IMR-90 (cell line): ENCODE data around the gene LAMB1. TPM values are rescaled to one million over a fixed set of nuclear protein-coding genes. Genes with fewer than 3 reads are reported as not detected.
A peak's percentile ranks its signal among the peaks of the same experiment; 100 is the strongest.

Source experiments
- ATAC-seq: fragments of 200-7000 bp; cut with Tn5 transposase; 2 replicates; pipeline ENCODE4 v1.9.1; 2020; ENCODE audit warnings: low read depth, mild to moderate bottlenecking, moderate library complexity
- BruUV-seq: library from RNA; stranded (reverse); fragments of 400-500 nt; replicated peaks from 2 replicates; lab custom pipeline; 2021; lab: Mats Ljungman, UMichigan
- CTCF ChIA-PET: fragments of 300-600 bp; formaldehyde crosslinking; extraction: SDS; loops from one replicate; lab custom pipeline; 2021; ENCODE audit warnings: antibody characterized with exemption; lab: Yijun Ruan, JAX
- POLR2A ChIA-PET: fragments of 300-600 bp; sonication (Branson Sonifier 250); formaldehyde crosslinking; loops from one replicate; lab custom pipeline; 2022; ENCODE audit warnings: antibody characterized with exemption; ENCODE audit not compliant: unreplicated experiment; lab: Charles Lee
- DNase-seq: peaks from one replicate; pipeline ENCODE4 v3.0.0; 2013
- H2AFZ ChIP-seq: replicated peaks from 2 replicates; pipeline ENCODE3; 2013; ENCODE audit warnings: low read length, mild to moderate bottlenecking; ENCODE audit not compliant: poor library complexity
- H2AK5ac ChIP-seq: 2 replicates; pipeline ENCODE4 v1.6.1; 2013; ENCODE audit warnings: low read depth, low read length, inconsistent platforms
- H2AK9ac ChIP-seq: replicated peaks from 2 replicates; pipeline ENCODE3; 2013; ENCODE audit warnings: mild to moderate bottlenecking, low read depth, low read length, moderate library complexity; ENCODE audit not compliant: poor library complexity
- H2BK120ac ChIP-seq: 2 replicates; pipeline ENCODE4 v1.6.1; 2013; ENCODE audit warnings: low read depth, low read length, inconsistent platforms
- H2BK15ac ChIP-seq: 3 replicates; pipeline ENCODE4 v1.6.1; 2013; ENCODE audit warnings: low read depth, low read length, inconsistent platforms
- H2BK20ac ChIP-seq: 2 replicates; pipeline ENCODE4 v1.6.1; 2013; ENCODE audit warnings: low read depth, mild to moderate bottlenecking, inconsistent platforms, low read length, moderate library complexity
- H2BK5ac ChIP-seq: 2 replicates; pipeline ENCODE4 v1.6.1; 2013; ENCODE audit warnings: mild to moderate bottlenecking, low read depth, low read length, inconsistent platforms; ENCODE audit not compliant: poor library complexity, severe bottlenecking
- H3K14ac ChIP-seq: replicated peaks from 2 replicates; pipeline ENCODE4 v1.6.1; 2013; ENCODE audit warnings: low read depth, low read length, inconsistent platforms
- H3K18ac ChIP-seq: 2 replicates; pipeline ENCODE4 v1.6.1; 2013; ENCODE audit warnings: low read depth, low read length, control low read depth
- H3K23ac ChIP-seq: 2 replicates; pipeline ENCODE4 v1.6.1; 2013; ENCODE audit warnings: low read depth, low read length, inconsistent platforms
- H3K27ac ChIP-seq: 2 replicates; pipeline ENCODE4 v1.5.1; 2013; ENCODE audit warnings: mild to moderate bottlenecking, control low read depth, low read length; ENCODE audit not compliant: insufficient read depth
- H3K27me3 ChIP-seq: 2 replicates; pipeline ENCODE4 v1.6.1; 2013; ENCODE audit warnings: low read length; ENCODE audit not compliant: control insufficient read depth, insufficient read depth
- H3K36me3 ChIP-seq: 2 replicates; pipeline ENCODE4 v1.6.1; 2013; ENCODE audit warnings: low read length, mixed read lengths; ENCODE audit not compliant: control insufficient read depth, insufficient read depth
- H3K4ac ChIP-seq: 2 replicates; pipeline ENCODE4 v1.6.1; 2013; ENCODE audit warnings: low read depth, low read length, inconsistent platforms
- H3K4me1 ChIP-seq: 2 replicates; pipeline ENCODE4 v1.6.1; 2013; ENCODE audit warnings: low read length, mixed read lengths; ENCODE audit not compliant: control insufficient read depth, insufficient read depth
- H3K4me2 ChIP-seq: 2 replicates; pipeline ENCODE4 v1.6.1; 2013; ENCODE audit warnings: low read depth, mild to moderate bottlenecking, control low read depth, low read length, moderate library complexity
- H3K4me3 ChIP-seq: 2 replicates; pipeline ENCODE4 v1.5.1; 2013; ENCODE audit warnings: low read depth, mild to moderate bottlenecking, control low read depth, low read length, moderate library complexity; ENCODE audit not compliant: insufficient read depth
- H3K56ac ChIP-seq: 2 replicates; pipeline ENCODE4 v1.6.1; 2013; ENCODE audit warnings: low read length, inconsistent platforms; ENCODE audit not compliant: insufficient read depth; ENCODE audit errors: extremely low read depth
- H3K79me1 ChIP-seq, 2 experiments: 2 replicates each; pipeline ENCODE4 v1.6.1; 2013; ENCODE audit warnings: low read length in 2 of 2, inconsistent platforms in 1 of 2, low read depth in 1 of 2
- H3K9ac ChIP-seq: 2 replicates; pipeline ENCODE4 v1.6.1; 2013; ENCODE audit warnings: low read depth, low read length, control low read depth
- H3K9me1 ChIP-seq: 2 replicates; pipeline ENCODE4 v1.6.1; 2013; ENCODE audit warnings: low read length, inconsistent platforms; ENCODE audit not compliant: insufficient read depth
- H3K9me3 ChIP-seq: 2 replicates; pipeline ENCODE4 v1.6.1; 2013; ENCODE audit warnings: low read length; ENCODE audit not compliant: control insufficient read depth, insufficient read depth
- H4K20me1 ChIP-seq: 2 replicates; pipeline ENCODE4 v1.6.1; 2013; ENCODE audit warnings: low read length, inconsistent platforms; ENCODE audit not compliant: insufficient read depth
- H4K5ac ChIP-seq: 2 replicates; pipeline ENCODE4 v1.6.1; 2013; ENCODE audit warnings: mild to moderate bottlenecking, low read depth, low read length, control low read depth
- H4K8ac ChIP-seq, 2 experiments: 2 replicates each; pipeline ENCODE4 v1.6.1; 2013; ENCODE audit warnings: low read depth in 2 of 2, low read length in 2 of 2, control low read depth in 1 of 2, inconsistent platforms in 1 of 2
- H4K91ac ChIP-seq: 2 replicates; pipeline ENCODE4 v1.6.1; 2013; ENCODE audit warnings: low read depth, low read length, inconsistent platforms; ENCODE audit not compliant: insufficient read depth
- BHLHE40 ChIP-seq: fragments of 150-350 bp; IDR thresholded peaks from 2 replicates; pipeline ENCODE4 v1.6.1; 2016; ENCODE audit warnings: mild to moderate bottlenecking, low read depth, low read length
- CEBPB ChIP-seq: IDR thresholded peaks from 2 replicates; pipeline ENCODE4 v1.6.1; 2012; ENCODE audit warnings: low read depth, low read length, improper control_type of control experiment
- FOS ChIP-seq: fragments of 150-350 bp; IDR thresholded peaks from 2 replicates; pipeline ENCODE4 v1.6.1; 2016; ENCODE audit warnings: low read depth, low read length
- MAFK ChIP-seq: IDR thresholded peaks from 2 replicates; pipeline ENCODE4 v1.6.1; 2012; ENCODE audit warnings: low read depth, low read length, improper control_type of control experiment
- MAZ ChIP-seq: IDR thresholded peaks from 2 replicates; pipeline ENCODE4 v1.6.1; 2012; ENCODE audit warnings: low read depth, mild to moderate bottlenecking, low read length, improper control_type of control experiment, moderate library complexity, borderline replicate concordance
- MXI1 ChIP-seq: IDR thresholded peaks from 2 replicates; pipeline ENCODE4 v1.6.1; 2012; ENCODE audit warnings: low read depth, mild to moderate bottlenecking, low read length, moderate library complexity, borderline replicate concordance
- NFE2L2 ChIP-seq: fragments of 150-350 bp; IDR thresholded peaks from 2 replicates; pipeline ENCODE4 v1.6.1; 2016; ENCODE audit warnings: low read depth, mild to moderate bottlenecking, low read length
- POLR2A ChIP-seq: IDR thresholded peaks from 2 replicates; pipeline ENCODE4 v1.6.1; 2012; ENCODE audit warnings: mild to moderate bottlenecking, low read depth, low read length
- RAD21 ChIP-seq: IDR thresholded peaks from 2 replicates; pipeline ENCODE4 v1.6.1; 2012; ENCODE audit warnings: low read length, improper control_type of control experiment
- RCOR1 ChIP-seq: IDR thresholded peaks from 2 replicates; pipeline ENCODE4 v1.6.1; 2012; ENCODE audit warnings: mild to moderate bottlenecking, low read length, improper control_type of control experiment; ENCODE audit not compliant: insufficient replicate concordance
- RFX5 ChIP-seq: IDR thresholded peaks from 2 replicates; pipeline ENCODE4 v1.8.0; 2012; ENCODE audit warnings: low read depth, mild to moderate bottlenecking, low read length, moderate library complexity
- SMC3 ChIP-seq: fragments of 150-350 bp; IDR thresholded peaks from 2 replicates; pipeline ENCODE4 v1.6.1; 2016; ENCODE audit warnings: low read depth, mild to moderate bottlenecking, antibody characterized with exemption, low read length, moderate library complexity
- WGBS, 2 experiments: methylation state at CpG; one replicate each; pipeline versions ENCODE4 v1.1.5 to v1.1.7; 2013; ENCODE audit warnings: missing lambda C conversion rate in 2 of 2; ENCODE audit not compliant: insufficient read length in 1 of 2; ENCODE audit errors: extremely low coverage in 2 of 2; 5-methylcytosine and 5-hydroxymethylcytosine counted together
- dilution Hi-C: fragments of 300-500 bp; cut with HindIII; formaldehyde crosslinking; loops from one replicate; pipeline ENCODE4 v1.14.3; 2018; ENCODE audit warnings: low sequenced_read_pairs; ENCODE audit not compliant: unreplicated experiment
- in situ Hi-C: fragments of 300-500 bp; cut with MboI; formaldehyde crosslinking; loops from 3 replicates; pipeline ENCODE4 v1.14.3; 2019; ENCODE audit warnings: low sequenced_read_pairs, inconsistent platforms, mixed read lengths
- intact Hi-C: fragments of 100-400 bp; cut with micrococcal nuclease; formaldehyde crosslinking; loops from 2 replicates; pipeline ENCODE4 v1.10.0; 2022
- polyA plus RNA-seq, 3 experiments: library from polyadenylated mRNA; depleted of rRNA; stranded (reverse); fragments of >200 nt; gene quantifications; 2 replicates each; pipeline ENCODE4 v1.2.3, GENCODE V29; 2012; ENCODE audit warnings: low replicate concordance in 1 of 3
- total RNA-seq: library from RNA; depleted of rRNA; stranded (reverse); fragments of >200 nt; gene quantifications from 2 replicates; pipeline ENCODE4 v1.2.3, GENCODE V29; 2012
- TF ChIP-seq, protein P1 (sequence below): conservative IDR thresholded peaks from 2 replicates; pipeline ENCODE4 v1.5.1; 2012; ENCODE audit warnings: mild to moderate bottlenecking, low read depth, low read length, improper control_type of control experiment
- TF ChIP-seq, protein P2 (sequence below): fragments of 150-350 bp; IDR thresholded peaks from 2 replicates; pipeline ENCODE4 v1.6.1; 2017; ENCODE audit warnings: mild to moderate bottlenecking, antibody characterized with exemption, low read length, low read depth
- TF ChIP-seq, protein P3 (sequence below): fragments of 150-350 bp; IDR thresholded peaks from 2 replicates; pipeline ENCODE4 v1.6.1; 2016; ENCODE audit warnings: low read depth, mild to moderate bottlenecking, low read length, moderate library complexity, borderline replicate concordance

The LAMB1 gene
- total and polyA plus RNA-seq, 2 of the 4 experiments (the other 2 are of a cell fraction) = 114 to 117 TPM

DNA sequence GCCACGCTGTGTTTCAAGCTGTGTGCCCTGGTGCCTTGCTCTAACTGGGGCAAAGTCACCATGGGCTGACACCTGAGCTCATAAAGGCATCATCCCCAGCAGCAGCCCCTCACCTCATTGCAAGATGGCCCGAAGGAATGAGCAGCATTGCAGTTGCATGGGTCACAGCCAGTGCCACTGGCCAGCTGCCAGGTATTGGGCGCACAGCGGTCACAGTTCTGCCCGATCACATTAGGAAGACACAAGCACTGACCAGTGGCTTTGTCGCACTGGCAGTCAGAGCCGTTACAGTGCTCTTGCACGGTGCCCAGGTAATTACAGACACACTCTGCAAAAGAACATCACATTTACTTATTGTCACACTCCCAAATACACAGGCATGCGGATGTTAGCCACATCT, 51.1 kb downstream of the LAMB1 start:
- H3K56ac ChIP-seq = no peak overlapping the region
- peak overlapping the region; percentile 5 for H2AFZ ChIP-seq
- H3K9me1 ChIP-seq = peaks cover 33% of the 10 kb centered on the region
- H3K14ac ChIP-seq = 0 out of 2 replicates have a peak overlapping the region, but pooled peaks have one; percentile 36
- H3K27me3 ChIP-seq = no peaks in the 10 kb centered on the region
- H3K79me1 ChIP-seq = peaks cover 10 to 56% of the 10 kb centered on the region in 2 experiments
- CTCF ChIA-PET = interaction anchor here (1.0 to 1.5 kb wide), 2 partner anchors 31 to 65 kb away, joined by 3 to 4 read pairs; no protein-coding TSS in a partner anchor
- 0 out of 2 replicates have a peak overlapping the region, but pooled peaks have one; percentile 6 for H2BK20ac ChIP-seq
- H3K18ac ChIP-seq = peak overlapping the region; percentile 21
- peak overlapping the region; percentile 17 for H2BK120ac ChIP-seq
- H2AK5ac ChIP-seq = peak overlapping the region; percentile 61
- in situ Hi-C loops = no loop called here
- H3K4me2 ChIP-seq = 0 out of 2 replicates have a peak overlapping the region, but pooled peaks have one; percentile 8
- 87% methylated on average over 4 of the region's 9 CpGs; no CpG with 5 or more reads in 1 of the 2 experiments for WGBS, 2 experiments
- POLR2A ChIA-PET = interaction anchor here (0.6 kb wide), 1 partner anchor 29 kb away, joined by 3 read pairs; no protein-coding TSS in a partner anchor
- peak overlapping the region; percentile 4; the same call in 1 of the 3 replicates for H2BK15ac ChIP-seq
- H2BK5ac ChIP-seq = peak overlapping the region; percentile 9
- peak overlapping the region; percentile 42; the same call in 1 of the 2 replicates for H3K27ac ChIP-seq
- no TSS peak for BruUV-seq
- no peak overlapping the region for H2AK9ac ChIP-seq
- peak overlapping the region in 1 of 2 experiments; percentile 7; a peak in 3 of 4 replicates for H4K8ac ChIP-seq
- peaks cover 20% of the 10 kb centered on the region for H4K20me1 ChIP-seq
- H3K4ac ChIP-seq = peak overlapping the region; percentile 73
- H3K36me3 ChIP-seq = peaks cover 57% of the 10 kb centered on the region
- no peak for ATAC-seq
- no peak for DNase-seq
- H3K4me1 ChIP-seq = peaks cover 29% of the 10 kb centered on the region
- H3K4me3 ChIP-seq = no peak overlapping the region
- H3K9ac ChIP-seq = no peak overlapping the region
- peak overlapping the region; percentile 3; the same call in 1 of the 2 replicates for H4K91ac ChIP-seq
- 0 out of 2 replicates have a peak overlapping the region, but pooled peaks have one; percentile 14 for H3K23ac ChIP-seq
- intact Hi-C loops = no loop called here
- H3K9me3 ChIP-seq = no peaks in the 10 kb centered on the region
- H4K5ac ChIP-seq = 0 out of 2 replicates have a peak overlapping the region, but pooled peaks have one; percentile 38
- dilution Hi-C loops = no loop called here
- TF ChIP-seq, protein P1, sequence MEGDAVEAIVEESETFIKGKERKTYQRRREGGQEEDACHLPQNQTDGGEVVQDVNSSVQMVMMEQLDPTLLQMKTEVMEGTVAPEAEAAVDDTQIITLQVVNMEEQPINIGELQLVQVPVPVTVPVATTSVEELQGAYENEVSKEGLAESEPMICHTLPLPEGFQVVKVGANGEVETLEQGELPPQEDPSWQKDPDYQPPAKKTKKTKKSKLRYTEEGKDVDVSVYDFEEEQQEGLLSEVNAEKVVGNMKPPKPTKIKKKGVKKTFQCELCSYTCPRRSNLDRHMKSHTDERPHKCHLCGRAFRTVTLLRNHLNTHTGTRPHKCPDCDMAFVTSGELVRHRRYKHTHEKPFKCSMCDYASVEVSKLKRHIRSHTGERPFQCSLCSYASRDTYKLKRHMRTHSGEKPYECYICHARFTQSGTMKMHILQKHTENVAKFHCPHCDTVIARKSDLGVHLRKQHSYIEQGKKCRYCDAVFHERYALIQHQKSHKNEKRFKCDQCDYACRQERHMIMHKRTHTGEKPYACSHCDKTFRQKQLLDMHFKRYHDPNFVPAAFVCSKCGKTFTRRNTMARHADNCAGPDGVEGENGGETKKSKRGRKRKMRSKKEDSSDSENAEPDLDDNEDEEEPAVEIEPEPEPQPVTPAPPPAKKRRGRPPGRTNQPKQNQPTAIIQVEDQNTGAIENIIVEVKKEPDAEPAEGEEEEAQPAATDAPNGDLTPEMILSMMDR = no peak
- TF ChIP-seq MXI1 (no peak), RFX5 (no peak), RCOR1 (no peak), MAZ (no peak), CEBPB (no peak), RAD21 (no peak), NFE2L2 (no peak), MAFK (no peak), FOS (no peak), SMC3 (no peak), POLR2A (no peak), BHLHE40 (no peak)
- TF ChIP-seq, protein P2, sequence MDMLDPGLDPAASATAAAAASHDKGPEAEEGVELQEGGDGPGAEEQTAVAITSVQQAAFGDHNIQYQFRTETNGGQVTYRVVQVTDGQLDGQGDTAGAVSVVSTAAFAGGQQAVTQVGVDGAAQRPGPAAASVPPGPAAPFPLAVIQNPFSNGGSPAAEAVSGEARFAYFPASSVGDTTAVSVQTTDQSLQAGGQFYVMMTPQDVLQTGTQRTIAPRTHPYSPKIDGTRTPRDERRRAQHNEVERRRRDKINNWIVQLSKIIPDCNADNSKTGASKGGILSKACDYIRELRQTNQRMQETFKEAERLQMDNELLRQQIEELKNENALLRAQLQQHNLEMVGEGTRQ = no peak
- TF ChIP-seq, protein P3, sequence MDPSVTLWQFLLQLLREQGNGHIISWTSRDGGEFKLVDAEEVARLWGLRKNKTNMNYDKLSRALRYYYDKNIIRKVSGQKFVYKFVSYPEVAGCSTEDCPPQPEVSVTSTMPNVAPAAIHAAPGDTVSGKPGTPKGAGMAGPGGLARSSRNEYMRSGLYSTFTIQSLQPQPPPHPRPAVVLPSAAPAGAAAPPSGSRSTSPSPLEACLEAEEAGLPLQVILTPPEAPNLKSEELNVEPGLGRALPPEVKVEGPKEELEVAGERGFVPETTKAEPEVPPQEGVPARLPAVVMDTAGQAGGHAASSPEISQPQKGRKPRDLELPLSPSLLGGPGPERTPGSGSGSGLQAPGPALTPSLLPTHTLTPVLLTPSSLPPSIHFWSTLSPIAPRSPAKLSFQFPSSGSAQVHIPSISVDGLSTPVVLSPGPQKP = no peak
